GM12891 (cell line): Measurements from ENCODE around the gene SV2C.

Experiments
- POLR2A ChIP-seq: IDR thresholded peaks from 2 replicates; pipeline ENCODE4 v1.6.1; 2011; ENCODE audit warnings: low read depth, low read length, control low read depth
- POLR2AphosphoS5 ChIP-seq: IDR thresholded peaks from 2 replicates; pipeline ENCODE4 v1.6.1; 2011; ENCODE audit warnings: low read depth, low read length, control low read depth
- TAF1 ChIP-seq: IDR thresholded peaks from 2 replicates; pipeline ENCODE4 v1.6.1; 2011; ENCODE audit warnings: low read depth, low read length, control low read depth

DNA sequence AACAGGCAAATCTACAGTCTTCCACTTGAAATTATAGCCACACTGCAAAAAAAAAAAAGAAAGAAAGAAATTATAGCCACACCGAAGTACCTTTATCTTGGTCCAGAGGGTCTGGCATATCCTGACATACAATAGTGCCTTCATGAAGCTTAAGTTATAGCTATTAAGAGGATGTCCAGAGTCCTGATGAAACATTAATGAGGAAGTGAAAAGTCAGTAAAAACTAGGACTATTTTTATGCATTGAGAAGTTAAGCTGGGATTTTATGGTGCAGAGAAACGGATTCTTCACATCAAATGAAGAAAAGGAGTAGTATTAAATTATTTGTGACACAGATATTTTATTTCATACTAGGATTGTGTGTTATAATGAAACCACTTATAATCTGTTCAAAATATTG lies 123.9 kb downstream of the SV2C start:
- TF ChIP-seq TAF1 (no peak), POLR2AphosphoS5 (no peak), POLR2A (no peak)
